HEK293T (cell line): ENCODE data around the gene TMEM132D.

ENCODE experiments used
- CTCF ChIA-PET: fragments of 350-600 bp; formaldehyde crosslinking; extraction: SDS; loops from one replicate; lab custom pipeline; 2021; ENCODE audit warnings: antibody characterized with exemption, inconsistent platforms; lab: Yijun Ruan, JAX
- POLR2A ChIA-PET: fragments of 350-600 bp; formaldehyde crosslinking; extraction: SDS; loops from one replicate; lab custom pipeline; 2020; ENCODE audit warnings: antibody characterized with exemption, inconsistent platforms; lab: Yijun Ruan, JAX
- DNase-seq: peaks from one replicate; pipeline ENCODE4 v3.0.0; 2012; ENCODE audit warnings: mixed read lengths; ENCODE audit errors: extremely low spot score
- ARNT ChIP-seq: fragments of 450-650 bp; IDR thresholded peaks from 2 replicates; pipeline ENCODE4 v1.6.1; 2017; ENCODE audit warnings: mild to moderate bottlenecking
- BHLHE40 ChIP-seq: fragments of 450-650 bp; IDR thresholded peaks from 2 replicates; pipeline ENCODE4 v1.6.1; 2016; ENCODE audit warnings: mild to moderate bottlenecking, moderate library complexity, borderline replicate concordance
- CTBP1 ChIP-seq: fragments of 450-650 bp; IDR thresholded peaks from 2 replicates; pipeline ENCODE4 v1.6.1; 2016; ENCODE audit warnings: borderline replicate concordance
- ELF4 ChIP-seq: fragments of 450-650 bp; IDR thresholded peaks from 2 replicates; pipeline ENCODE4 v1.6.1; 2017; ENCODE audit warnings: antibody characterized with exemption
- FOXA1 ChIP-seq: fragments of 450-650 bp; IDR thresholded peaks from 2 replicates; pipeline ENCODE4 v1.6.1; 2016; ENCODE audit warnings: mild to moderate bottlenecking
- FOXK2 ChIP-seq: fragments of 450-650 bp; IDR thresholded peaks from 2 replicates; pipeline ENCODE4 v1.6.1; 2016; ENCODE audit warnings: mild to moderate bottlenecking
- FOXM1 ChIP-seq: fragments of 450-650 bp; IDR thresholded peaks from 2 replicates; pipeline ENCODE4 v1.6.1; 2017; ENCODE audit warnings: mild to moderate bottlenecking, borderline replicate concordance
- HDGF ChIP-seq: fragments of 450-650 bp; IDR thresholded peaks from 2 replicates; pipeline ENCODE4 v1.6.1; 2017; ENCODE audit warnings: antibody characterized with exemption, borderline replicate concordance
- L3MBTL2 ChIP-seq: fragments of 450-650 bp; conservative IDR thresholded peaks from 2 replicates; pipeline ENCODE4 v1.6.1; 2016; ENCODE audit warnings: mild to moderate bottlenecking
- LEF1 ChIP-seq: fragments of 450-650 bp; IDR thresholded peaks from 2 replicates; pipeline ENCODE4 v1.6.1; 2017; ENCODE audit warnings: mild to moderate bottlenecking, borderline replicate concordance
- NFRKB ChIP-seq: fragments of 450-650 bp; IDR thresholded peaks from 2 replicates; pipeline ENCODE4 v1.6.1; 2016; ENCODE audit warnings: mild to moderate bottlenecking, moderate library complexity
- PKNOX1 ChIP-seq: fragments of 450-650 bp; IDR thresholded peaks from 2 replicates; pipeline ENCODE4 v1.6.1; 2016
- SP1 ChIP-seq: fragments of 450-650 bp; IDR thresholded peaks from 2 replicates; pipeline ENCODE4 v1.6.1; 2017
- SUZ12 ChIP-seq: fragments of 450-650 bp; IDR thresholded peaks from 2 replicates; pipeline ENCODE4 v1.6.1; 2016; ENCODE audit warnings: mild to moderate bottlenecking
- TARDBP ChIP-seq: fragments of 450-650 bp; IDR thresholded peaks from 2 replicates; pipeline ENCODE4 v1.6.1; 2016
- ZNF384 ChIP-seq: fragments of 450-650 bp; IDR thresholded peaks from 2 replicates; pipeline ENCODE4 v1.6.1; 2016

TMEM132D gene

GRCh38 chr12:129675496-129675895 lies 228.3 kb downstream of the TMEM132D start:
- CTCF ChIA-PET, result no interaction called here
- DNase-seq, result no peak
- POLR2A ChIA-PET, result no interaction called here
- TF ChIP-seq ELF4, result no peak
- TF ChIP-seq LEF1, result no peak
- no peak for TF ChIP-seq FOXA1
- no peak for TF ChIP-seq SP1
- no peak for TF ChIP-seq BHLHE40
- no peak for TF ChIP-seq PKNOX1
- TF ChIP-seq HDGF, result no peak
- TF ChIP-seq CTBP1, result no peak
- TF ChIP-seq FOXK2, result no peak
- TF ChIP-seq SUZ12, result no peak
- TF ChIP-seq NFRKB, result no peak
- TF ChIP-seq ARNT, result no peak
- no peak for TF ChIP-seq L3MBTL2

GRCh38 chr12:129673806-129674205 lies 230.0 kb downstream of the TMEM132D start:
- ChIA-PET CTCF (no interaction called here), POLR2A (no interaction called here)
- DNase-seq, result no peak
- TF ChIP-seq LEF1 (no peak), ELF4 (no peak), ZNF384 (no peak), FOXA1 (no peak), PKNOX1 (no peak), BHLHE40 (no peak), TARDBP (no peak), CTBP1 (no peak), NFRKB (no peak), FOXK2 (no peak), FOXM1 (no peak), L3MBTL2 (no peak), ARNT (no peak), SP1 (no peak), HDGF (no peak), SUZ12 (no peak)

- TF ChIP-seq HDGF, result no peak
- TF ChIP-seq PKNOX1, result no peak
- no peak for TF ChIP-seq ARNT
- no peak for TF ChIP-seq BHLHE40
- CTCF ChIA-PET, result no interaction called here
- POLR2A ChIA-PET, result no interaction called here
- DNase-seq, result no peak
These were observed 231.7 kb downstream of the TMEM132D start for GRCh38 chr12:129672110-129672509.

GRCh38 chr12:129670256-129670920 lies 233.4 kb downstream of the TMEM132D start:
- CTCF ChIA-PET, result interaction anchor here (0.7 kb wide), 1 partner anchor 651 kb away, joined by 4 read pairs; no protein-coding TSS in a partner anchor
- POLR2A ChIA-PET, result no interaction called here
- no peak for DNase-seq
- TF ChIP-seq FOXM1, result no peak
- no peak for TF ChIP-seq BHLHE40
- no peak for TF ChIP-seq SUZ12
- TF ChIP-seq SP1, result no peak
- no peak for TF ChIP-seq NFRKB
- TF ChIP-seq L3MBTL2, result no peak
- TF ChIP-seq PKNOX1, result no peak
- no peak for TF ChIP-seq LEF1
- TF ChIP-seq FOXA1, result no peak
- no peak for TF ChIP-seq TARDBP
- TF ChIP-seq ZNF384, result no peak
- TF ChIP-seq ARNT, result no peak
- TF ChIP-seq CTBP1, result no peak
- no peak for TF ChIP-seq ELF4

GRCh38 chr12:129665414-129665813 lies 238.4 kb downstream of the TMEM132D start:
- CTCF ChIA-PET, result no interaction called here
- POLR2A ChIA-PET, result no interaction called here
- DNase-seq, result no peak

GRCh38 chr12:129662234-129662633 lies 241.6 kb downstream of the TMEM132D start:
- no peak for TF ChIP-seq SUZ12
- TF ChIP-seq HDGF, result no peak
- no peak for TF ChIP-seq SP1
- no peak for TF ChIP-seq BHLHE40
- no peak for TF ChIP-seq FOXA1
- TF ChIP-seq CTBP1, result no peak
- no peak for TF ChIP-seq L3MBTL2
- TF ChIP-seq ELF4, result no peak
- TF ChIP-seq LEF1, result no peak
- no peak for TF ChIP-seq FOXM1
- no peak for TF ChIP-seq NFRKB
- TF ChIP-seq ZNF384, result no peak
- TF ChIP-seq PKNOX1, result no peak
- no peak for TF ChIP-seq FOXK2
- TF ChIP-seq ARNT, result no peak
- TF ChIP-seq TARDBP, result no peak
- no peak for DNase-seq
- POLR2A ChIA-PET, result no interaction called here
- CTCF ChIA-PET, result no interaction called here

More at GRCh38 chr12:129665414-129665813, 238.4 kb downstream of the TMEM132D start:
- no peak for TF ChIP-seq FOXA1
